ENCODE data around the gene LST1.

DNA sequence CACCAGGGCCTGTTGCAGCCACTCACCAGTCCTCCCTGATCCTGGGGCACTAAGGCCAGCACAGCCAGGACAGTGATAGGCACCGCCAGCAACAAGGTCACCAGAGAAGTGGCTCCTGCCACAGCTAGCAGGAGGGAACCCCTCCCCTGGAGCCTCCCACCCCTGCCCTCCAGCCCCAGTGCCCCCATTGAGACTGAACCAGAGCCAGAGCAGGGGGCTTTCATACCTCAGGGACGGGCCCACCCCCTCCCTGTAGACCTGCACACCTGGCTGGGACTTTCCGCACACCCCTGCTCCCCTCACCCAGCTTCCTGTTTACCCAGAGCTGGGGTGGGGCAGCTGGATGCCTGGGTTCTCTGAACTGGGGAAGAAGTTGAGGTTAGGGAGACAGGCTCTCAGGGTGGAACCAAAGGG lies 3.8 kb upstream of the LST1 start, which contains the start of gene LTB:
- TF ChIP-seq, protein P1, sequence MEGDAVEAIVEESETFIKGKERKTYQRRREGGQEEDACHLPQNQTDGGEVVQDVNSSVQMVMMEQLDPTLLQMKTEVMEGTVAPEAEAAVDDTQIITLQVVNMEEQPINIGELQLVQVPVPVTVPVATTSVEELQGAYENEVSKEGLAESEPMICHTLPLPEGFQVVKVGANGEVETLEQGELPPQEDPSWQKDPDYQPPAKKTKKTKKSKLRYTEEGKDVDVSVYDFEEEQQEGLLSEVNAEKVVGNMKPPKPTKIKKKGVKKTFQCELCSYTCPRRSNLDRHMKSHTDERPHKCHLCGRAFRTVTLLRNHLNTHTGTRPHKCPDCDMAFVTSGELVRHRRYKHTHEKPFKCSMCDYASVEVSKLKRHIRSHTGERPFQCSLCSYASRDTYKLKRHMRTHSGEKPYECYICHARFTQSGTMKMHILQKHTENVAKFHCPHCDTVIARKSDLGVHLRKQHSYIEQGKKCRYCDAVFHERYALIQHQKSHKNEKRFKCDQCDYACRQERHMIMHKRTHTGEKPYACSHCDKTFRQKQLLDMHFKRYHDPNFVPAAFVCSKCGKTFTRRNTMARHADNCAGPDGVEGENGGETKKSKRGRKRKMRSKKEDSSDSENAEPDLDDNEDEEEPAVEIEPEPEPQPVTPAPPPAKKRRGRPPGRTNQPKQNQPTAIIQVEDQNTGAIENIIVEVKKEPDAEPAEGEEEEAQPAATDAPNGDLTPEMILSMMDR (IDR thresholded peaks at IDR 0.05; ENCODE audit: low read length), result no peak
- no peak for TF ChIP-seq EZH2 (optimal IDR thresholded peaks at IDR 0.05; ENCODE audit: low read depth, low read length)
- TF ChIP-seq EZH2phosphoT487 (IDR thresholded peaks at IDR 0.05; ENCODE audit: low read length), result no peak
